GM21515 (cell line): ENCODE data around the gene PAPPA.

Source experiments
- ATAC-seq: cut with Tn5 transposase; IDR thresholded peaks from one replicate; pipeline ENCODE4 v1.9.1; 2021; ENCODE audit not compliant: unreplicated experiment

The PAPPA gene

GRCh38 chr9:116448431-116448830, 294.8 kb downstream of the PAPPA start:
- ATAC-seq, result no peak

- no peak for ATAC-seq
Observed at GRCh38 chr9:116449949-116450348, 296.4 kb downstream of the PAPPA start.

GRCh38 chr9:116450378-116451139, 297.0 kb downstream of the PAPPA start:
- peak; percentile 92 for ATAC-seq

GRCh38 chr9:116451500-116452115, 298.0 kb downstream of the PAPPA start:
- ATAC-seq, result no peak
